ENCODE data around the gene ISLR.

DNA sequence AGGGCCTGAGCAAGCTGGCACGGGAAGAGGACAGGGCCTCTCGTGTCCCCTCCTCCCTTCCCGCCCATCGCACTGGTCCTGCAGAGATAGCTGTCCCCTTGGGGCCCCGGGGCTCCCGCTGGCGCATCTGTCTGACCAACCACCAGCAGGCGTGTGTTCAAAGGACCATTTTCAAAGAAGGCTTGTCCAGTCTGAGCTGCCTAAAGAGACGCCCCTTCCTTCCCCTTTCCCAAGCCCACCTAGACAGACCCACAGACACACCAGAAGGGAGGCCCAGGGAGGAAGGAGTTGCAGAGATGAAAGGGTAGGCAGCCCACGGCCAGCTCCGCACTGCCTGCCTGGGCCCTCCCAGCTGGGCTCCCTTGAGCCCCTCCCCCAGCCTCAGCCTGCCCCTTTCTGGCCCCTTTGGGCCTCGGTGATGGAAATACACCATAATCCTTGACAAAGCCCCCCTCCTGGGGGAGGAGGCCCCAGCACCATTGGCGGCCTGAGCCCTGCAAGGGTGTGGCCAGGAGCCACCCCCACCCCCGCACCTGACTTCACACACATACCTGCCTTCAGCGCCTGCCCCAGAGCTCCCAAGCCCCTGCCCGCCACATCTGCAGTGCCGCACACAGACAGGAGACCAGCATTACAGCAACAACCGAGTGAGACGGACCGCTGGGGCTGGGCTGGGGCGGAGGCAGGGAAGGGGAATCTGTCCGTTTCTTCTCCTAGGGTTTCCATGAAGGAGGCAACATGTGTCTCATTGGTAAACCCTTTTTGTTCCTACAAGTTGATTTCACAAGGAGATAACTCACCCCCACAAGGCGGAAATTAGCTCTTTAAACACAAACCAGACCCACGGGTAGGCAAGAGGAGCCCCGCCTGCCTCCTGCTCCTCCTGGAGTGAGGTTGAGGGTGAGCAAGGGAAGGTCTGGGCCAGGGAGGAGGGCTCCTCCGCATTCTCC, 29.2 kb downstream of the ISLR start, which contains the start of gene STRA6:
- no peak for TF ChIP-seq CTCF (IDR thresholded peaks at IDR 0.05)
- TF ChIP-seq POLR2A (IDR thresholded peaks at IDR 0.05) = no peak
